ENCODE data around the gene RFX3. TPM values are rescaled to one million over a fixed set of nuclear protein-coding genes. Genes with fewer than 3 reads are reported as not detected.
A peak's percentile ranks its signal among the peaks of the same experiment; 100 is the strongest.

Gene RFX3
- total and polyA plus RNA-seq, 2 of the 13 experiments (the other 11 are each of a cell fraction or from before 2014, with no cell fraction given): 2.7 to 5.3 TPM

- TF ChIP-seq NFKBIZ (CRISPR knock-in tag; IDR thresholded peaks at IDR 0.05): no peak
- peak; percentile 45; the same call in 1 of the 2 replicates for TF ChIP-seq ZNF580 (CRISPR knock-in tag; IDR thresholded peaks at IDR 0.05; ENCODE audit: borderline replicate concordance, low read depth)
- TF ChIP-seq ZFP37 (CRISPR knock-in tag; IDR thresholded peaks at IDR 0.05; ENCODE audit: borderline replicate concordance): 0 out of 2 replicates have a peak, but pooled peaks have one; percentile 40
- TF ChIP-seq RNF219 (CRISPR knock-in tag; IDR thresholded peaks at IDR 0.05): no peak
- TF ChIP-seq DPF2 (CRISPR knock-in tag; IDR thresholded peaks at IDR 0.05; ENCODE audit: borderline replicate concordance, low read depth): no peak
- TF ChIP-seq KMT2A (CRISPR knock-in tag; IDR thresholded peaks at IDR 0.05): no peak
- TF ChIP-seq SMYD3 (CRISPR knock-in tag; IDR thresholded peaks at IDR 0.05): no peak
- TF ChIP-seq MTERF4 (CRISPR knock-in tag; IDR thresholded peaks at IDR 0.05): no peak
- TF ChIP-seq KDM4B (CRISPR knock-in tag; IDR thresholded peaks at IDR 0.05): no peak
- peak; percentile 59; the same call in 1 of the 2 replicates for TF ChIP-seq ZNF598 (CRISPR knock-in tag; IDR thresholded peaks at IDR 0.05; ENCODE audit: borderline replicate concordance)
- TF ChIP-seq ZNF281 (CRISPR knock-in tag; IDR thresholded peaks at IDR 0.05; ENCODE audit: borderline replicate concordance): no peak
- peak; percentile 77 to 82 for TF ChIP-seq HMGXB4 (CRISPR knock-in tag; IDR thresholded peaks at IDR 0.05; ENCODE audit: borderline replicate concordance in 1 of 2, low read depth in 1 of 2)
- TF ChIP-seq POLR2G (IDR thresholded peaks at IDR 0.05; ENCODE audit: low read depth, low read length): no peak
- no peak for TF ChIP-seq NR1H2 (CRISPR knock-in tag; IDR thresholded peaks at IDR 0.05; ENCODE audit: borderline replicate concordance, low read depth)
- no peak for TF ChIP-seq ZNF674 (CRISPR knock-in tag; IDR thresholded peaks at IDR 0.05; ENCODE audit: low read depth)
- no peak for TF ChIP-seq ZNF615 (CRISPR knock-in tag; IDR thresholded peaks at IDR 0.05; ENCODE audit: borderline replicate concordance)
- TF ChIP-seq MTF2 (CRISPR knock-in tag; IDR thresholded peaks at IDR 0.05; ENCODE audit: borderline replicate concordance): peak; percentile 39; the same call in 1 of the 2 replicates
- peak; percentile 48; the same call in 1 of the 2 replicates for TF ChIP-seq ZNF362 (CRISPR knock-in tag; IDR thresholded peaks at IDR 0.05; ENCODE audit: borderline replicate concordance)
Measured at GRCh38 chr9:3181049-3181953, 344.5 kb downstream of the RFX3 start (continued).

Data from HepG2 (cell line).